Measurements from ENCODE around the gene PCDHB14.

- no peak for TF ChIP-seq POLR2A (IDR thresholded peaks at IDR 0.05; ENCODE audit: low read length)
- no peak for TF ChIP-seq GATA1 (IDR thresholded peaks at IDR 0.05; ENCODE audit: low read depth, low read length)
These were observed 18.4 kb downstream of the PCDHB14 start for GRCh38 chr5:141241496-141241895.
